HG02588 (cell line): Measurements from ENCODE around the gene CCDC91.
A peak's percentile ranks its signal among the peaks of the same experiment; 100 is the strongest.

Source experiments
- ATAC-seq: cut with Tn5 transposase; IDR thresholded peaks from one replicate; pipeline ENCODE4 v1.9.1; 2021; ENCODE audit warnings: mild to moderate bottlenecking, moderate library complexity; ENCODE audit not compliant: unreplicated experiment

Gene CCDC91, protein sequence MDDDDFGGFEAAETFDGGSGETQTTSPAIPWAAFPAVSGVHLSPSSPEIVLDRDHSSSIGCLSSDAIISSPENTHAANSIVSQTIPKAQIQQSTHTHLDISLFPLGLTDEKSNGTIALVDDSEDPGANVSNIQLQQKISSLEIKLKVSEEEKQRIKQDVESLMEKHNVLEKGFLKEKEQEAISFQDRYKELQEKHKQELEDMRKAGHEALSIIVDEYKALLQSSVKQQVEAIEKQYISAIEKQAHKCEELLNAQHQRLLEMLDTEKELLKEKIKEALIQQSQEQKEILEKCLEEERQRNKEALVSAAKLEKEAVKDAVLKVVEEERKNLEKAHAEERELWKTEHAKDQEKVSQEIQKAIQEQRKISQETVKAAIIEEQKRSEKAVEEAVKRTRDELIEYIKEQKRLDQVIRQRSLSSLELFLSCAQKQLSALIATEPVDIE

GRCh38 chr12:28190321-28191050, at the start of gene CCDC91:
CCDC91 (plus strand) TSS chr12:28190456; CDS start chr12:28257216, 66,760 bp downstream.
- ATAC-seq: peak; percentile 92

DNA sequence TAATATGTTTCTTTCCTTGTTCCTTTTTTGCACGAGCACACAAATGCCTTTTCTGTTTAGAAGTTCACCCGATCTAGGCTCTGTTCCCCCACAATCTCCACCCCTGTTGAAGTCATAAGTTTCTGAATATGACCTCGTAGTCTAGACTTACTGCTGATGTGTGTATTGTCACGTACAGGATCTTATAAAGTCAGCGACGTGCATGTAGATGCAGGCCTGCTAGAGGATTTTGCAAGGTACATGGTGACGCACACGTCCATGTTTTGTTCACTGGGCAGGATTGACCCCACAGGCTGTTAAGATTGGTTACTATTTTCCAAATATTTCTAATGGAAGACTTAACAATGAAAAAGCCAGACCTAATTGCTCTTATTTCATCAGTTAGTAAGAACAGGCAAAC, 46.2 kb upstream of the CCDC91 start:
- no peak for ATAC-seq

- no peak for ATAC-seq
These were observed 45.7 kb upstream of the CCDC91 start for GRCh38 chr12:28144532-28144931.

DNA sequence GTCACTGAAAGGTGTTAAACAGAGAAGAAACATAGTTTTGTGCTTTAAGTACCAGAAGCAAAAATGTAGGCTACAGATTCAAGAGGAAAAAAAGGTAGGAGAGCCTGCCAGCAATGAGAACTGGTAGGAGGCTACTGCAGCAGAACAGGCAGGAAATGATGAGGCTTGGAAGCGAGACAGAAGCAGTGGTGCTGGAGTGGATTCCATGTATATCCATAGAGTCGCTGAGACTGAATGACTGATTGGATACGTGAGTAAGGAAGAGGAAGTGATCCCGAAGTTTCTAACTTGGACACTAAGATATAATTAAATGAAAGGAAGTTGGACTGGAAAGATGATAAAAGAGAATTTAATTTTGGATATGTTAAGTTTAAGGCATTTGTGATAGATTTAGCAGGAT, 45.0 kb upstream of the CCDC91 start:
- ATAC-seq: no peak

DNA sequence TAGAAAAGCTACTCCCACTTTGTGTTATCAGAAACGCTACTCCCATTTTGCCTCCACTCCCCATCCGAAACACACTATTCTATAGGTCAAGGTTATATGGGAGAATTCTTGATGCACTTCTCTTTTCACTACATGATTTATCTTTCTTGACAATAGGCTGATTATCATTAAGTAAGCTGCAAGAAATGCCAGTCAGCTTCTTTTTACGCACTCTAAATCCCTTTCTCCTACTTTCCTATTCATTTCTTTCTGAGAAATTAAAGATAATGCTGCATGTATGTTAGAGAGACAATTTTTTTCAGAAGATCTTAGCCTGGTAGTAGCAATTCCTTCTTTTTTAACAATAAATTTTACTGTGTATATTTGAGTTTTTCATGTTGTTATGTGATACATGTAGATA, 41.0 kb upstream of the CCDC91 start:
- no peak for ATAC-seq

GRCh38 chr12:28156362-28156761, 33.9 kb upstream of the CCDC91 start:
- ATAC-seq: no peak

DNA sequence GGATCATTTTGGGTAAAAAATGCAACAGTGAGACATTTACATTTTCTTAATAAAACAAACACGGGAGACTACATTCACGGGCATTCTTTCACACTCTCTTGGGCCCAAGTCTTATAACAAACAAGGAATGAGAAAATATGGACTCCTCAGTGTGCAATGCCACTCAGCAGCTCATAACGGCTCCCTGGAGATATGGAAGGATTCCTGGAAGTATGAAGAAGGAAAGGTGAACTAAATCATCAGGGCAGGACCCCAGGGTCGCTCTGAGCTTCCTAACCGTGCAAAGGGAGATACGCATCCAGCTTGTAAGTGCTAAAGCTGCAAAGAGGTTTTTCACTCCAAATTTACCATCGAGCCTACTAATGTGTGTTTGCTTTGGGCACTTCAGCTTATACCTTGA, 33.5 kb upstream of the CCDC91 start:
- ATAC-seq: no peak

DNA sequence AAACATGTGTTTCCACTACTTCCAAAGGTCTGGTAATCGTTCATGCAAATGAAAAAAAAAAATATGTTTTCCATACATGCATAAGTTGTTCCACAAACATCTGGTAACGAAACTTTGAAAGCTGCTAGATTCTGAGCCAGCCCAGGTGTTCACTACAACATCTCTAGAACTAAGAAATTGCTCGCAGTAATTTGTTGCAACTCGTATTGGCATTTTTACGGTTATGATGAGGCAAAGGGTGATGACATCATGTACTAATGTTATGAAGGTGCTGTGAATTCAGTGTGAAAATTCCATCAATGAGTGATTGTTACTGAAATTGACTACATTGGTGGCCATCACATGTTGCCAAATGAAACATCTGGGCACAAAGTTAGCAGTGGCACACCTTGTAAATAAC, 31.9 kb upstream of the CCDC91 start:
- no peak for ATAC-seq

DNA sequence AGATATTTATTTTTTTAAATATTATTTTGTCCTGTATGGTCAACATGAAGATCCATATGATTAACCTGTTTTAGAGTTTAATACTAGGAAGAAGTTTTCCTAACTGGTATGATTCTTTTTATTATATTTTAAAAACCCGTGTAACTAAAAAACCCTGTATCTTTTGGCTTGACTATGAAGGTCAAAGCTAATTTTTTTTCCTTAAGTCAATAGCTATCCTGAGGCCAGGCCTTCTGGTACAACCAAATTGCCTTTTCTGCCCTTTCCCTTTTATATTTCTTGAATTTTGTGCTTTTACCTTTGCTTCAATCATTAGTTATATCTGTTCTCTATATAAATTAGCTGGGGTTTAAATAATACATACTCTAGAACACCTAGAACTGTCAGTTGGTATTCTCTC, 30.6 kb upstream of the CCDC91 start:
- no peak for ATAC-seq

GRCh38 chr12:28161697-28162096, 28.6 kb upstream of the CCDC91 start:
- ATAC-seq: no peak

GRCh38 chr12:28162697-28163096, 27.6 kb upstream of the CCDC91 start:
- no peak for ATAC-seq

GRCh38 chr12:28164644-28165275, 25.5 kb upstream of the CCDC91 start:
- ATAC-seq: no peak

GRCh38 chr12:28167981-28168485, 22.2 kb upstream of the CCDC91 start:
- no peak for ATAC-seq

GRCh38 chr12:28171356-28172060, 18.7 kb upstream of the CCDC91 start:
- ATAC-seq: no peak

GRCh38 chr12:28172434-28173030, 17.7 kb upstream of the CCDC91 start:
- no peak for ATAC-seq

DNA sequence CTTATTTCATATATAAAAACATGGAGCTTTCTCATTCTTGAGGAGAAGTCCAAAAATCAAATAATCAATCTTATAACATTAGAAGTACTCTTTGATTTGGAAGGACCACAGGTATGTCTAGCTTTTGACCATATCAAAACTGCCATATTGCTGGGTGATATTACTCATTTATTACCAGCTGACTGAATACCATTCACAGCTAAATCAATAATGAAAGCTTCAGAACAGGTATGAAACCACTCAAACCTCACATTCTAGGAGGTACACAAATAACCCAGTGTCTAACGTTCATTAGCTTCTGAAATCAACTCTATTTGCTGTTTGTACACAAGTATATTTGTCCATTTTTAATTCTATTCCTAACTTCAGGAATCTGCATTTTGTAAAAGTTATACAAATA, 16.8 kb upstream of the CCDC91 start:
- ATAC-seq: no peak

GRCh38 chr12:28175098-28175589, 15.1 kb upstream of the CCDC91 start:
- no peak for ATAC-seq

GRCh38 chr12:28176295-28176694, 14.0 kb upstream of the CCDC91 start:
- ATAC-seq: no peak

DNA sequence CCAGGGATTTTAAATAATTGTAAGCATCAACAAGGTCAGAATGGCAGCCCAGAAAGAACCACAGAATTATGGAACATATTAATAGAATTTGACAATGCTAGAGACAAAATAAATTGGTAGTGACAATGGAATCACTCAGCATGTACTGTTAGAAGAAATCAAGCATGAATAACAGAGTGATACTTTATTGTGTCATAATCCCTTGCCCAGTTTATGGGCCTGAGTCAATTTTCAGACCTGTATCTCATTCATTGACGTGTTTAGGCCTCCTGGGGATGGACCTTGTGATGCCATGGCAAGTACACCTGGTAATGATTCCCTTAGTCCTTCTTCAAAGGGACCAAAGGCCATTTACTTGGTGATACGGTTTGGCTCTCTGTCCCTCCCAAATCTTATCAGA, 12.8 kb upstream of the CCDC91 start:
- no peak for ATAC-seq

DNA sequence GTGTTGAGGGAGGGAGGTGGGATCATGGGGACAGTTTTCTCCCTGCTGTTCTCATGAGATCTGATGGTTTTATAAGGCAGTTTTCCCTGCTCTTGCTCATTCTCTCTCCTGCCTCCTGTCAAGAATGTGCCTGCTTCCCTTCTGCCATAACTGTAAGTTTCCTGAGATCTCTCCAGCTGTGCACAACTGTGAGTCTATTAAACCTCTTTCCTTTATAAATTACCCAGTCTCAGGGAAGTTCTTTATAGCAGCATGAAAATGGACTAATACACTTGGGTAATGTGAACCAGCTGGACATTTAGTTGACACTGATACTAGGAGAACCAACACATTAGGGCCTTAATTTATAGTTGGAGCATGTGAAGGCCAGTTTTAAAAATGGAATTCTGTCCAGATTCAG, 12.4 kb upstream of the CCDC91 start:
- no peak for ATAC-seq
